ENCODE data around the gene ISM1.

Gene ISM1

DNA sequence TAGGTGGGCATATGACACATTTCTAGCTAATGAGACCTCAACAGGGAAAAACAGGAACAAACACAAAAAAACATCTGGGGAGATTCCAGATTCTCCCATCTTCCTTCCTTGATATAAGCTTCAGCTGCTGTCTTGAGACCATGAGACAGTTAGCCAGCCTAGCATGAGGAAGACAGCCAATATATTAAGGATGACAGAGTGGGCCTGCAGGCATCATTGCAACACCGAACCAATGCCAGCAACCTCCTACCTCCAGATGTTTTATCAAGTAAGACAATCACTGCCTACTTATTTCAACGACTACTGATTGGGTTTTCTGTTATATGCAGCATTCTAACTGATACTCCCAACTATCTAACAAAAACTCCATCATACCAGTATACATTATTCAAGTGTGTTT lies 119.0 kb downstream of the ISM1 start:
- DNase-seq (ENCODE audit: low read depth in 1 of 2, low spot score in 1 of 2): no peak
- no peak overlapping the region for H3K4me3 ChIP-seq (replicated peaks; ENCODE audit: insufficient read depth, low read length)
- TF ChIP-seq, protein P1, sequence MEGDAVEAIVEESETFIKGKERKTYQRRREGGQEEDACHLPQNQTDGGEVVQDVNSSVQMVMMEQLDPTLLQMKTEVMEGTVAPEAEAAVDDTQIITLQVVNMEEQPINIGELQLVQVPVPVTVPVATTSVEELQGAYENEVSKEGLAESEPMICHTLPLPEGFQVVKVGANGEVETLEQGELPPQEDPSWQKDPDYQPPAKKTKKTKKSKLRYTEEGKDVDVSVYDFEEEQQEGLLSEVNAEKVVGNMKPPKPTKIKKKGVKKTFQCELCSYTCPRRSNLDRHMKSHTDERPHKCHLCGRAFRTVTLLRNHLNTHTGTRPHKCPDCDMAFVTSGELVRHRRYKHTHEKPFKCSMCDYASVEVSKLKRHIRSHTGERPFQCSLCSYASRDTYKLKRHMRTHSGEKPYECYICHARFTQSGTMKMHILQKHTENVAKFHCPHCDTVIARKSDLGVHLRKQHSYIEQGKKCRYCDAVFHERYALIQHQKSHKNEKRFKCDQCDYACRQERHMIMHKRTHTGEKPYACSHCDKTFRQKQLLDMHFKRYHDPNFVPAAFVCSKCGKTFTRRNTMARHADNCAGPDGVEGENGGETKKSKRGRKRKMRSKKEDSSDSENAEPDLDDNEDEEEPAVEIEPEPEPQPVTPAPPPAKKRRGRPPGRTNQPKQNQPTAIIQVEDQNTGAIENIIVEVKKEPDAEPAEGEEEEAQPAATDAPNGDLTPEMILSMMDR (IDR thresholded peaks at IDR 0.05; ENCODE audit: insufficient read depth, low read length): no peak
- TF ChIP-seq POLR2AphosphoS5 (IDR thresholded peaks at IDR 0.05; ENCODE audit: low read depth) (no peak), SPI1 (IDR thresholded peaks at IDR 0.05; ENCODE audit: borderline replicate concordance, low read depth) (no peak)
- H3K27me3 ChIP-seq (ENCODE audit: insufficient read depth, poor library complexity, severe bottlenecking): no peaks in the 10 kb centered on the region
- no peak overlapping the region for H3K27ac ChIP-seq (replicated peaks)

DNA sequence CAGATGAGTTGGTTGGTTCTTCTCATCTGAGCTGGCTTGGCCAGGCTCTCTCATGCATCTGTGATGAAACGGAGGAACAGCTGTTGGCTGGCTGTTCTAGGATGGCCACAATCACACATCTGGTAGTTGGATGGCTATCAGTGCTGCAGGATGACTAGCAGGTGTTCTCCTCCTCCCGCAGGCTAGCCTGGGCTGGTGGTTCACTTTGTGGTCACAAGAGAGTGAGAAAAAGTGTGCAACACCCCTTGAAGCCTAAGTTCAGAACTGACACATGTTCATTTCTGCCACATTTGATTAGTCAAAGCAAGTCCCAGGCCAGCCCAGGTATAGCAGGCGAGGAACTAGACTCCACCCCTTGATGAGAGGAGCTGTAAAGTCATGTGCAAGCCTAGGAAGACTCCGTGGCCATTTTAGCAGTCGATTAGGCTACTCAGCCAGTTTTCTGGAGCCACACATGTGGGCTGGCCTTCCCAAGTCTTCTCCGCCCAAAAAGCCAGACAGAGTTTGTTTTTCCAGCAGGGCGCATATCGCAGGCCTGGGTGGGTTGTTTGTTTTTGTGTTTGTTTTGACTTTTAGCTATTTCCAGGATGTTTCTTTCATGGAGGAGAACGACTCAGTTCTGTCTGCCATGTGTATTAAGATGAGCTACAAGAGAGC lies 120.8 kb downstream of the ISM1 start:
- no peak for TF ChIP-seq GABPA (IDR thresholded peaks at IDR 0.05; ENCODE audit: low read depth)
- TF ChIP-seq, protein P1 (IDR thresholded peaks at IDR 0.05; ENCODE audit: insufficient read depth, low read length): no peak
- TF ChIP-seq POLR2AphosphoS5 (IDR thresholded peaks at IDR 0.05; ENCODE audit: low read depth): no peak
- TF ChIP-seq, protein P2, sequence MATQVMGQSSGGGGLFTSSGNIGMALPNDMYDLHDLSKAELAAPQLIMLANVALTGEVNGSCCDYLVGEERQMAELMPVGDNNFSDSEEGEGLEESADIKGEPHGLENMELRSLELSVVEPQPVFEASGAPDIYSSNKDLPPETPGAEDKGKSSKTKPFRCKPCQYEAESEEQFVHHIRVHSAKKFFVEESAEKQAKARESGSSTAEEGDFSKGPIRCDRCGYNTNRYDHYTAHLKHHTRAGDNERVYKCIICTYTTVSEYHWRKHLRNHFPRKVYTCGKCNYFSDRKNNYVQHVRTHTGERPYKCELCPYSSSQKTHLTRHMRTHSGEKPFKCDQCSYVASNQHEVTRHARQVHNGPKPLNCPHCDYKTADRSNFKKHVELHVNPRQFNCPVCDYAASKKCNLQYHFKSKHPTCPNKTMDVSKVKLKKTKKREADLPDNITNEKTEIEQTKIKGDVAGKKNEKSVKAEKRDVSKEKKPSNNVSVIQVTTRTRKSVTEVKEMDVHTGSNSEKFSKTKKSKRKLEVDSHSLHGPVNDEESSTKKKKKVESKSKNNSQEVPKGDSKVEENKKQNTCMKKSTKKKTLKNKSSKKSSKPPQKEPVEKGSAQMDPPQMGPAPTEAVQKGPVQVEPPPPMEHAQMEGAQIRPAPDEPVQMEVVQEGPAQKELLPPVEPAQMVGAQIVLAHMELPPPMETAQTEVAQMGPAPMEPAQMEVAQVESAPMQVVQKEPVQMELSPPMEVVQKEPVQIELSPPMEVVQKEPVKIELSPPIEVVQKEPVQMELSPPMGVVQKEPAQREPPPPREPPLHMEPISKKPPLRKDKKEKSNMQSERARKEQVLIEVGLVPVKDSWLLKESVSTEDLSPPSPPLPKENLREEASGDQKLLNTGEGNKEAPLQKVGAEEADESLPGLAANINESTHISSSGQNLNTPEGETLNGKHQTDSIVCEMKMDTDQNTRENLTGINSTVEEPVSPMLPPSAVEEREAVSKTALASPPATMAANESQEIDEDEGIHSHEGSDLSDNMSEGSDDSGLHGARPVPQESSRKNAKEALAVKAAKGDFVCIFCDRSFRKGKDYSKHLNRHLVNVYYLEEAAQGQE (IDR thresholded peaks at IDR 0.05; ENCODE audit: insufficient replicate concordance, low read depth): no peak
- no peak for TF ChIP-seq SPI1 (IDR thresholded peaks at IDR 0.05; ENCODE audit: borderline replicate concordance, low read depth)
- no peak for DNase-seq (ENCODE audit: low read depth in 1 of 2, low spot score in 1 of 2)
- no peak overlapping the region for H3K27ac ChIP-seq (replicated peaks)

DNA sequence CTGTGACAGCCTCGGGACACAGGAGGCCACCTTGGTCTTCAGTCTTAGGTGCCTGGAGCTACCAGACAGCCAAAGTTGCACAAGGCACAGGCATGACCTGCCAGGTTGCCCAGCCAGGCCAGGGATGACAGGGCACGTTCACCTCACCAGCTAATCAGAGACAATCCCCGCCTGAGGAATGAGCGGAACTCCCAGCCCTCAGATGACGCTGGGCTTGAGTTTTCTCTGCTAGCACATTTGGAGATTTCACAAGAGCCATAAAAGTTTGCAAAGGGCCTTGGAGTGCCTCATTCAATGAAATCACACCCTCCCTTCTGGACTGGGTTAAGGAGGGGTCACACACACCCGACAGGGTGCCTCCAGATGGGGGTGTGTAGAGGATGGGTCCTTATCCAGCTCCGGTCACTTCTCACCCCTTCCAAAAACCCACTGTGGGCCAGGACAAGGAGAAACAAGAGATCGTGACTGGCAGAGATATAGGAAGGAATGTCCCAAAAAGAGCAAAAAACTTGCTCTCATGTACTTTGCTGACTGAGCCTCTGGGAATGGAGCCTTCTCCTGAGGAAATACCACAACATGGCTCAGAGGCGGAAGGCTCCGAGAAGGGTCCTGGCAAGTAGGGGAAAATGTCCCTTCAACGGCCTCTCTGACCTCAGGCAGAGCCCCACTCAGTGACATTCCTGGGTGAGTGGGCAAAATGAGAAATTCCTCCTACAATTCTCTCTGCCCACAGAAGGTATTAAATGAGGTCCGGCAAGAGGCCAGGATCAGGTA lies 121.6 kb downstream of the ISM1 start:
- no peak for DNase-seq (ENCODE audit: low read depth in 1 of 2, low spot score in 1 of 2)
- H3K4me3 ChIP-seq (replicated peaks; ENCODE audit: insufficient read depth, low read length): no peak overlapping the region
- no peaks in the 10 kb centered on the region for H3K27me3 ChIP-seq (ENCODE audit: insufficient read depth, poor library complexity, severe bottlenecking)
- no peak overlapping the region for H3K27ac ChIP-seq (replicated peaks)
- TF ChIP-seq, protein P2 (IDR thresholded peaks at IDR 0.05; ENCODE audit: insufficient replicate concordance, low read depth): no peak
- TF ChIP-seq GABPA (IDR thresholded peaks at IDR 0.05; ENCODE audit: low read depth): no peak
- TF ChIP-seq POLR2AphosphoS5 (IDR thresholded peaks at IDR 0.05; ENCODE audit: low read depth): no peak
- TF ChIP-seq, protein P1 (IDR thresholded peaks at IDR 0.05; ENCODE audit: insufficient read depth, low read length): no peak
- TF ChIP-seq SPI1 (IDR thresholded peaks at IDR 0.05; ENCODE audit: borderline replicate concordance, low read depth): no peak

More for the DNA sequence above, 120.8 kb downstream of the ISM1 start:
- no peak overlapping the region for H3K4me3 ChIP-seq (replicated peaks; ENCODE audit: insufficient read depth, low read length)
- no peaks in the 10 kb centered on the region for H3K27me3 ChIP-seq (ENCODE audit: insufficient read depth, poor library complexity, severe bottlenecking)

All from HL-60 (cell line).